GM23248 (cell line): Measurements from ENCODE around the gene PICALM. TPM values are rescaled to one million over a fixed set of nuclear protein-coding genes. Genes with fewer than 3 reads are reported as not detected.

ENCODE experiments used
- DNase-seq: peaks from one replicate; pipeline ENCODE4 v3.0.0-alpha.2; 2015
- H2AFZ ChIP-seq: fragments of 200-600 bp; sonication (generic); 2 replicates; pipeline ENCODE4 v1.6.1; 2016; ENCODE audit warnings: antibody characterized with exemption
- H3F3A ChIP-seq: fragments of 200-600 bp; sonication (generic); 2 replicates; pipeline ENCODE4 v1.6.1; 2016; ENCODE audit warnings: mild to moderate bottlenecking, antibody characterized with exemption, mixed run types; ENCODE audit not compliant: insufficient read depth
- H3K27ac ChIP-seq: fragments of 200-600 bp; sonication (generic); 2 replicates; pipeline ENCODE4 v1.5.1; 2016; ENCODE audit warnings: mild to moderate bottlenecking
- H3K27me3 ChIP-seq: fragments of 200-600 bp; sonication (generic); replicated peaks from 2 replicates; pipeline ENCODE4 v1.6.1; 2016; ENCODE audit warnings: mild to moderate bottlenecking; ENCODE audit not compliant: insufficient read depth
- H3K36me3 ChIP-seq: fragments of 200-600 bp; sonication (generic); 2 replicates; pipeline ENCODE4 v1.6.1; 2016; ENCODE audit warnings: low read depth, mild to moderate bottlenecking
- H3K4me1 ChIP-seq: fragments of 200-600 bp; sonication (generic); 2 replicates; pipeline ENCODE4 v1.6.1; 2016; ENCODE audit warnings: mild to moderate bottlenecking; ENCODE audit not compliant: insufficient read depth
- H3K4me2 ChIP-seq: fragments of 200-600 bp; sonication (generic); one replicate; pipeline ENCODE4 v1.6.1; 2016; ENCODE audit warnings: mild to moderate bottlenecking; ENCODE audit not compliant: unreplicated experiment
- H3K4me3 ChIP-seq: fragments of 200-600 bp; sonication (generic); 2 replicates; pipeline ENCODE4 v1.5.1; 2016; ENCODE audit warnings: mild to moderate bottlenecking
- H3K79me2 ChIP-seq: fragments of 200-600 bp; sonication (generic); 2 replicates; pipeline ENCODE4 v1.6.1; 2016; ENCODE audit warnings: mild to moderate bottlenecking; ENCODE audit not compliant: insufficient read depth
- H3K9ac ChIP-seq: fragments of 200-600 bp; sonication (generic); 2 replicates; pipeline ENCODE4 v1.6.1; 2016; ENCODE audit warnings: mild to moderate bottlenecking
- H3K9me2 ChIP-seq: fragments of 200-600 bp; sonication (generic); 2 replicates; pipeline ENCODE4 v1.6.1; 2016; ENCODE audit warnings: mixed run types, mild to moderate bottlenecking, moderate library complexity; ENCODE audit not compliant: insufficient read depth
- H3K9me3 ChIP-seq: fragments of 200-600 bp; sonication (generic); one replicate; pipeline ENCODE4 v1.6.1; 2017; ENCODE audit warnings: low read depth
- H4K20me1 ChIP-seq: fragments of 200-600 bp; sonication (generic); 2 replicates; pipeline ENCODE4 v1.6.0; 2016; ENCODE audit not compliant: insufficient read depth
- EZH2 ChIP-seq: fragments of 200-600 bp; sonication (generic); IDR thresholded peaks from 2 replicates; pipeline ENCODE4 v1.6.1; 2018; ENCODE audit warnings: antibody characterized with exemption, mild to moderate bottlenecking; ENCODE audit not compliant: insufficient read depth, poor library complexity, severe bottlenecking
- EZH2phosphoT487 ChIP-seq: fragments of 200-600 bp; sonication (generic); IDR thresholded peaks from 2 replicates; pipeline ENCODE4 v1.6.1; 2018; ENCODE audit warnings: antibody characterized with exemption, moderate library complexity, mild to moderate bottlenecking, low read depth; ENCODE audit not compliant: insufficient read depth
- WGBS, 2 experiments: methylation state at CpG; one replicate each; pipeline ENCODE4 v1.1.6; 2015 to 2017; ENCODE audit warnings: low lambda C conversion rate in 2 of 2, low coverage in 1 of 2; ENCODE audit errors: missing lambda C conversion rate in 2 of 2; 5-methylcytosine and 5-hydroxymethylcytosine counted together
- in situ Hi-C: fragments of 300-500 bp; cut with MboI; formaldehyde crosslinking; loops from 2 replicates; pipeline ENCODE4 v1.15.0; 2020
- polyA plus RNA-seq: library from polyadenylated mRNA; unstranded; fragments of >200 nt; fragmentation: Nextera tagmentation; extraction: Ambion mirVana; gene quantifications from 2 replicates; pipeline ENCODE4 v1.2.1, GENCODE V29; 2016
- total RNA-seq: library from RNA; depleted of rRNA; stranded (reverse); fragments of >200 nt; shearing (Covaris generic); gene quantifications from 2 replicates; pipeline ENCODE4 v1.2.3, GENCODE V29; 2014

The PICALM gene
- total and polyA plus RNA-seq, 2 experiments from 2014 or later: 73.2 to 310 TPM

DNA sequence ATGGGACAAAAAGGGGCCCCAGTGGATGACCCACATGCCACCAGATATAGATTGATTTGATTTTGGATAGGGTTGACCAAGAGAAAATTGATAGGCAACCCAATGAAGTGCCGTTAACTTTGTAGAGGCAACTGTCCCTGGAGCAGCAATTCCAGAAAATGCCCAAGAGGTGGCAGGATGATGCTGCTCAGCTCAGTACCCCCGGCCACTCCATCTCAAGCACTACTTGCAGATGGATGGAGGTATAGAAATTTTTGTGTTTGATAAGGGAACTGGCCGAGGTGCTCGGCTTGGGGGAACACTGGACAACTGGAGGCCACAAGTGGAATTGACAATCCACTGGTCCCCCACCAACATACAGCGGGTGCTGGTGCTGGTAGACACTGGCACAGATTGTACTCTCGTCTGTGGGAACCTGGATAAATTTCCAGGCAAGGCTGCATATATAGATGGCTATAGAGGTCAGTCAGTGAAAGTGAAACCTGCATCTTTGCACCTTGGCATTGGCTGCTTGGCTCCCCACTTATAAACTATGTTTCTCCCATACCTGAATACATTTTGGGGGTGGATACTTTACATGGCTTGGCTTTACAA is 127.4 kb downstream of the PICALM start:
- 57 to 66% methylated on average over 6 of the region's 6 CpGs for WGBS, 2 experiments
- Histone ChIP-seq H3K9ac (no peak overlapping the region), H3K79me2 (no peaks in the 10 kb centered on the region), H3K4me2 (no peak overlapping the region), H2AFZ (no peak overlapping the region), H3K27ac (no peak overlapping the region), H3K9me3 (no peaks in the 10 kb centered on the region), H3K36me3 (no peaks in the 10 kb centered on the region), H3K4me1 (peaks cover 10% of the 10 kb centered on the region), H3K9me2 (no peaks in the 10 kb centered on the region), H3F3A (peaks cover 13% of the 10 kb centered on the region), H3K27me3 (no peaks in the 10 kb centered on the region), H4K20me1 (no peaks in the 10 kb centered on the region), H3K4me3 (no peak overlapping the region)
- in situ Hi-C loops: no loop called here
- DNase-seq: peak; percentile 71
- TF ChIP-seq EZH2 (no peak), EZH2phosphoT487 (no peak)

DNA sequence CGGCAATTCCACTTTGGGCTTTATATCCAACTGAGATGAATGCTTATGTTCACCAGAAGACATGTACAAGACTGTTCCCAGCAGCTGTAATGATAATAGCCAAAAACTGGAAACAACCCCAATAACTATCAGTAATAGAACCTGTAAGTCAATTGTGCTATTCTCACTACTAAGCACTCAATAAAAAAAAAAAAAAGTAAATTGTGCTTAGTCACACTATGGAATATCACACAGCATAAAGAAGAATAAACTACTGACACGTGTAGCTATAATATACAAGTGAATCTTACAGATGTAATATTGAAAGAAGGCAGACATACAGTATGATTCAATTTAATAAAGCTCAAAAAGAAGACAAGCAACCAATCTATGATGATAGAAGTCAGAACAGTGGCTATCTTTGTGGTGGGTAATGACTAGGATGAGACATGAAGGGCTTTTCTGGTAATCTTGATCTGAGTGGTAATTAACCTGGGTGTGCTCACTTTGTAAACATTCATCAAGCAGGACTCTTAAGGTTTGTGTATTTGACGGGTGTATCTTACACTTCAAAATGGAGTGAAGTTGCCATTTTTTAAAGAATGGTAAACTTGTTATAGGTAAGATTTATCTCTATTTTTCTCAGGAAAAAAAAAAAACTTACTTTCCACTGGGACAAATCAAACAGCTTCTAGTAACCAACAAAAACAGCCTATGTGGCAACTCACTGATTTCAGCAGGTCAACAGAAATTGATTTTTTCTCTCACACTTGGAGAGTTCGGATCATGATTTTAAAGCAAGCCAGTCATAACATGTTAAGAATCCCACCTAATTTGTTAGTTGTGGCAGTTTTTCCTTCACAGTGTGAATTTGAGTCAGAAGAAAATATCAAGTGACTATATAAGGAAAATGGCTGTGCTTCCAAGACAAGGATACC is 129.5 kb downstream of the PICALM start:
- in situ Hi-C loops: no loop called here
- Histone ChIP-seq H3K36me3 (no peaks in the 10 kb centered on the region), H3K4me2 (no peak overlapping the region), H3K27me3 (no peaks in the 10 kb centered on the region), H3K9me3 (no peaks in the 10 kb centered on the region), H3K9ac (no peak overlapping the region), H3K9me2 (no peaks in the 10 kb centered on the region), H3K4me3 (no peak overlapping the region), H3F3A (peaks cover 5% of the 10 kb centered on the region; the same call in 1 of the 2 replicates), H3K79me2 (no peaks in the 10 kb centered on the region), H3K27ac (no peak overlapping the region), H4K20me1 (no peaks in the 10 kb centered on the region), H2AFZ (no peak overlapping the region), H3K4me1 (no peaks in the 10 kb centered on the region)
- no peak for DNase-seq
- 84 to 93% methylated on average over 4 of the region's 4 CpGs for WGBS, 2 experiments
- no peak for TF ChIP-seq EZH2
- no peak for TF ChIP-seq EZH2phosphoT487

DNA sequence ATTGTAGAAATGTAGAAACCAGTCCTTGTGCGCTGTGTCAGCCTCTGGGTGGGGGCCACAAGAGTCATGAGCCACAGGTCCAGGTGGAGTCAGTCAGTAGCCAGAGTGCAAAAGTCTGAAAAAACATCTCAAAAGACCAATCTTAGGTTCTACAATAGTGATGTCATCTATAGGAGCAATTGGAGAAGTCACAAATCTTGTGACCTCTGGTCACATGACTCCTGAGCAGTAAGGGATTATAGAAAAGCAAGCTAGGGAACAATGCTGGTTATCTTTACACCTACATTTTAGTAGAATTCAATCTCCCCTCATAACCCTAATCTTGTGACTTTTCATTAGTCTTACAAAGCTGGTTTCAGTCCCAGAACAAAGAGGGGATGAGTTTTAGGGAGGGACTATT is 131.0 kb downstream of the PICALM start:
- DNase-seq: no peak
- TF ChIP-seq EZH2: no peak
- TF ChIP-seq EZH2phosphoT487: no peak
- WGBS, 2 experiments: 100% methylated on average over 1 of the region's 1 CpG

DNA sequence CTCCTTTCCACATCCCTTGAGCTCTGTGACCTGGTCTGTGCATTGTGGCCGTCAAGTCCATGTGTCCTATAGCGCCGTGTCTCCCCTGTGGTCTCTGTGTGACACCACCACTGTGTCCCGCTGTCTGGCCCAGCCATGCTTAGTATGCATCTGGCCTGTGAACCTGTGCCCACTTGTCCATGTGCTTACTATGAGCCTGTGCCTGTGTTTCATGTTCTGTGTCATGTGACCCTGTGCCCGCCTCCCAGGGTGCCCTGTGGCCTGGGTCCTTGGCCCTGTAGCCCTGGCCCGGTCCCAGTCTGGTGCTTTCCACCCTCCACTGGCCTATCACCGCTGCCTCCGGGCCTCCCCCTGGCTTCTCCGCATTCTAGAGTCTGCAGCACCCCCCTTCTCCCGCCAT is 133.1 kb downstream of the PICALM start:
- Histone ChIP-seq H3F3A (peaks cover 5% of the 10 kb centered on the region; the same call in 1 of the 2 replicates), H3K9me3 (no peaks in the 10 kb centered on the region), H2AFZ (no peak overlapping the region), H4K20me1 (no peaks in the 10 kb centered on the region), H3K27me3 (no peaks in the 10 kb centered on the region), H3K4me3 (no peak overlapping the region), H3K36me3 (no peaks in the 10 kb centered on the region), H3K27ac (no peak overlapping the region), H3K9me2 (no peaks in the 10 kb centered on the region), H3K4me1 (no peaks in the 10 kb centered on the region), H3K4me2 (no peak overlapping the region), H3K9ac (no peak overlapping the region), H3K79me2 (no peaks in the 10 kb centered on the region)
- no peak for DNase-seq
- 95 to 98% methylated on average over 10 of the region's 10 CpGs for WGBS, 2 experiments
- in situ Hi-C loops: no loop called here
- TF ChIP-seq EZH2phosphoT487: no peak
- TF ChIP-seq EZH2: no peak

More for the DNA sequence above, 131.0 kb downstream of the PICALM start:
- Histone ChIP-seq H3K27me3 (no peaks in the 10 kb centered on the region), H2AFZ (no peak overlapping the region), H3K9ac (no peak overlapping the region), H3K27ac (no peak overlapping the region), H3K4me3 (no peak overlapping the region), H3K4me2 (no peak overlapping the region), H3K79me2 (no peaks in the 10 kb centered on the region), H3K9me2 (no peaks in the 10 kb centered on the region), H4K20me1 (no peaks in the 10 kb centered on the region), H3F3A (peaks cover 5% of the 10 kb centered on the region; the same call in 1 of the 2 replicates), H3K36me3 (no peaks in the 10 kb centered on the region), H3K4me1 (no peaks in the 10 kb centered on the region), H3K9me3 (no peaks in the 10 kb centered on the region)
- in situ Hi-C loops: no loop called here
